T follicular helper cell (primary cell): ENCODE measurements around the gene PARM1.

ENCODE experiments used
- DNase-seq: peaks from one replicate; pipeline ENCODE4 v3.0.0-alpha.2; 2020; ENCODE audit warnings: low read depth

The PARM1 gene

GRCh38 chr4:75080888-75081287, 148.0 kb downstream of the PARM1 start:
- no peak for DNase-seq

- no peak for DNase-seq
Observed at GRCh38 chr4:75081561-75081960, 148.6 kb downstream of the PARM1 start.

- DNase-seq = no peak
Observed at GRCh38 chr4:75087416-75087815, 154.5 kb downstream of the PARM1 start.

GRCh38 chr4:75087865-75088264, 154.9 kb downstream of the PARM1 start:
- no peak for DNase-seq

GRCh38 chr4:75089206-75089605, 156.3 kb downstream of the PARM1 start:
- no peak for DNase-seq

- DNase-seq = no peak
Observed at GRCh38 chr4:75099321-75099720, 166.4 kb downstream of the PARM1 start.
